ENCODE data around the gene TOB2. TPM values are rescaled to one million over a fixed set of nuclear protein-coding genes. Genes with fewer than 3 reads are reported as not detected.

TOB2 gene
- total and polyA plus RNA-seq, 9 of the 15 experiments (the other 6 are each of a cell fraction or from before 2014, with no cell fraction given): 3.3 to 20.5 (median 7.3) TPM

DNA sequence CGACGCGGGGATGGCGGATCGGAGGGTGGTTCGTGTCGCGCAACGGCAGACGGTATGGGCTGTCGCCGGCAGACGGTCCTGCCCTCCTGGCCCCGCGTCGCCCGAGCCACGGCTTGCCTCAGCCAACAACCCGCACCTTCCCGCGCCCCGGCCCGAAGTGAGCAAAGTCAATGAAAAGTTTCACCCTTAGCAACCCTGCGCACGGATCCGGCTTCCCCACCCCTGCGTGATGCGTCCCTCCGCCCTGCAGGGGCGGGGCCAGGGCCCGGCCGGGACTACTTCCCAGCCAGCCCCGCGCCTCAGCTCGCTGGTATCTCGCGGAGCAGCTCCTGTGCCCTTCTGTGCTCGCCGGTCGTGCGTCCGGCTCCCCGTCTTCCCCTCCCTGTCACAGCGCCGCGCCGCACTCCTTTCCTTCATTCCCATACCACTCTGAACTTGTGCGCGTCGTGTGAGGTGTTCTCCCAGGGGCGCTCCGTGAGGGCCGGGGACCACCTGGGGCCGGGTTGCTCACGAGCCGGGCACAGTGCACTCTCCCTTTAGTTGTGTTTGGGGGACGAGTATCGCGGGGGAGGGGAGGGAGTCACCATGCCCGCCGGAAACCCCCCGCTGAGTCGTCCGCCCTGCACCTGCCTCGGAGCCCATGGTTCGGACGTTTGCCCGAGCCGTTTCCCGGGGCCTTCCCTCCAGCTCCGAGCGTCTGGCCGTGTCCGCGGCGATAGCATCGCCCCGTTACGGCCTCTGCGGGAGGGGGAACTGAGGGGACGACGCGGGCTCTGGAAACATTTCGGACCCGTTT is at the start of gene TOB2 (continued):
- no peak for TF ChIP-seq TSC22D4 (tag; IDR thresholded peaks at IDR 0.05)
- TF ChIP-seq, protein P1, sequence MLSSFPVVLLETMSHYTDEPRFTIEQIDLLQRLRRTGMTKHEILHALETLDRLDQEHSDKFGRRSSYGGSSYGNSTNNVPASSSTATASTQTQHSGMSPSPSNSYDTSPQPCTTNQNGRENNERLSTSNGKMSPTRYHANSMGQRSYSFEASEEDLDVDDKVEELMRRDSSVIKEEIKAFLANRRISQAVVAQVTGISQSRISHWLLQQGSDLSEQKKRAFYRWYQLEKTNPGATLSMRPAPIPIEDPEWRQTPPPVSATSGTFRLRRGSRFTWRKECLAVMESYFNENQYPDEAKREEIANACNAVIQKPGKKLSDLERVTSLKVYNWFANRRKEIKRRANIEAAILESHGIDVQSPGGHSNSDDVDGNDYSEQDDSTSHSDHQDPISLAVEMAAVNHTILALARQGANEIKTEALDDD (IDR thresholded peaks at IDR 0.05): no peak
- no peak for TF ChIP-seq HNRNPLL (IDR thresholded peaks at IDR 0.05; ENCODE audit: low read depth, low read length, poor library complexity, severe bottlenecking)
- TF ChIP-seq ZKSCAN1 (IDR thresholded peaks at IDR 0.05; ENCODE audit: low read depth, low read length): peak; percentile 66; the same call in 1 of the 2 replicates
- 0 out of 2 replicates have a peak, but pooled peaks have one; percentile 4 for TF ChIP-seq TCF3 (CRISPR knock-in tag; IDR thresholded peaks at IDR 0.05)
- TF ChIP-seq, protein P2, sequence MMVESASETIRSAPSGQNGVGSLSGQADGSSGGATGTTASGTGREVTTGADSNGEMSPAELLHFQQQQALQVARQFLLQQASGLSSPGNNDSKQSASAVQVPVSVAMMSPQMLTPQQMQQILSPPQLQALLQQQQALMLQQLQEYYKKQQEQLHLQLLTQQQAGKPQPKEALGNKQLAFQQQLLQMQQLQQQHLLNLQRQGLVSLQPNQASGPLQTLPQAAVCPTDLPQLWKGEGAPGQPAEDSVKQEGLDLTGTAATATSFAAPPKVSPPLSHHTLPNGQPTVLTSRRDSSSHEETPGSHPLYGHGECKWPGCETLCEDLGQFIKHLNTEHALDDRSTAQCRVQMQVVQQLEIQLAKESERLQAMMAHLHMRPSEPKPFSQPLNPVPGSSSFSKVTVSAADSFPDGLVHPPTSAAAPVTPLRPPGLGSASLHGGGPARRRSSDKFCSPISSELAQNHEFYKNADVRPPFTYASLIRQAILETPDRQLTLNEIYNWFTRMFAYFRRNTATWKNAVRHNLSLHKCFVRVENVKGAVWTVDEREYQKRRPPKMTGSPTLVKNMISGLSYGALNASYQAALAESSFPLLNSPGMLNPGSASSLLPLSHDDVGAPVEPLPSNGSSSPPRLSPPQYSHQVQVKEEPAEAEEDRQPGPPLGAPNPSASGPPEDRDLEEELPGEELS (CRISPR knock-in tag; IDR thresholded peaks at IDR 0.05; ENCODE audit: borderline replicate concordance): 0 out of 2 replicates have a peak, but pooled peaks have one; percentile 67
- TF ChIP-seq, protein P3, sequence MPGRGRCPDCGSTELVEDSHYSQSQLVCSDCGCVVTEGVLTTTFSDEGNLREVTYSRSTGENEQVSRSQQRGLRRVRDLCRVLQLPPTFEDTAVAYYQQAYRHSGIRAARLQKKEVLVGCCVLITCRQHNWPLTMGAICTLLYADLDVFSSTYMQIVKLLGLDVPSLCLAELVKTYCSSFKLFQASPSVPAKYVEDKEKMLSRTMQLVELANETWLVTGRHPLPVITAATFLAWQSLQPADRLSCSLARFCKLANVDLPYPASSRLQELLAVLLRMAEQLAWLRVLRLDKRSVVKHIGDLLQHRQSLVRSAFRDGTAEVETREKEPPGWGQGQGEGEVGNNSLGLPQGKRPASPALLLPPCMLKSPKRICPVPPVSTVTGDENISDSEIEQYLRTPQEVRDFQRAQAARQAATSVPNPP (IDR thresholded peaks at IDR 0.05; ENCODE audit: borderline replicate concordance, insufficient read depth, insufficient read length): no peak
- TF ChIP-seq, protein P4, sequence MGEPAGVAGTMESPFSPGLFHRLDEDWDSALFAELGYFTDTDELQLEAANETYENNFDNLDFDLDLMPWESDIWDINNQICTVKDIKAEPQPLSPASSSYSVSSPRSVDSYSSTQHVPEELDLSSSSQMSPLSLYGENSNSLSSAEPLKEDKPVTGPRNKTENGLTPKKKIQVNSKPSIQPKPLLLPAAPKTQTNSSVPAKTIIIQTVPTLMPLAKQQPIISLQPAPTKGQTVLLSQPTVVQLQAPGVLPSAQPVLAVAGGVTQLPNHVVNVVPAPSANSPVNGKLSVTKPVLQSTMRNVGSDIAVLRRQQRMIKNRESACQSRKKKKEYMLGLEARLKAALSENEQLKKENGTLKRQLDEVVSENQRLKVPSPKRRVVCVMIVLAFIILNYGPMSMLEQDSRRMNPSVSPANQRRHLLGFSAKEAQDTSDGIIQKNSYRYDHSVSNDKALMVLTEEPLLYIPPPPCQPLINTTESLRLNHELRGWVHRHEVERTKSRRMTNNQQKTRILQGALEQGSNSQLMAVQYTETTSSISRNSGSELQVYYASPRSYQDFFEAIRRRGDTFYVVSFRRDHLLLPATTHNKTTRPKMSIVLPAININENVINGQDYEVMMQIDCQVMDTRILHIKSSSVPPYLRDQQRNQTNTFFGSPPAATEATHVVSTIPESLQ (CRISPR knock-in tag; IDR thresholded peaks at IDR 0.05): no peak
- TF ChIP-seq TOE1 (IDR thresholded peaks at IDR 0.05; ENCODE audit: borderline replicate concordance): peak; percentile 33; the same call in 1 of the 2 replicates
- peak; percentile 85; the same call in 1 of the 2 replicates for TF ChIP-seq TOE1 (CRISPR knock-in tag; IDR thresholded peaks at IDR 0.05; ENCODE audit: borderline replicate concordance, low read depth)
- no peak; the same call in 1 of the 2 replicates for TF ChIP-seq ETV5 (CRISPR knock-in tag; IDR thresholded peaks at IDR 0.05; ENCODE audit: low read depth)
- no peak for TF ChIP-seq ZKSCAN8 (CRISPR knock-in tag; IDR thresholded peaks at IDR 0.05)
- TF ChIP-seq SMARCC2 (IDR thresholded peaks at IDR 0.05; ENCODE audit: low read depth): no peak
- no peak for TF ChIP-seq CBFA2T2 (conservative IDR thresholded peaks at IDR 0.05)

All from K562 (cell line).